PFSK-1 (cell line): ENCODE results near the gene HPS6. TPM values are rescaled to one million over a fixed set of nuclear protein-coding genes. Genes with fewer than 3 reads are reported as not detected.

Source experiments
- FOXP2 ChIP-seq: optimal IDR thresholded peaks from 2 replicates; pipeline ENCODE3; 2011; ENCODE audit warnings: borderline replicate concordance, control low read depth, inconsistent platforms; ENCODE audit not compliant: insufficient read depth; ENCODE audit errors: extremely low read length, extremely low read depth
- POLR2AphosphoS5 ChIP-seq: IDR thresholded peaks from 2 replicates; pipeline ENCODE4 v1.6.1; 2012; ENCODE audit warnings: low read depth, mild to moderate bottlenecking, control low read depth, low read length, moderate library complexity
- SIN3A ChIP-seq: IDR thresholded peaks from 2 replicates; pipeline ENCODE4 v1.6.1; 2012; ENCODE audit warnings: mild to moderate bottlenecking, low read length, moderate library complexity, borderline replicate concordance; ENCODE audit not compliant: insufficient read depth
- TAF1 ChIP-seq: IDR thresholded peaks from 2 replicates; pipeline ENCODE4 v1.6.1; 2012; ENCODE audit warnings: low read length, control low read depth, borderline replicate concordance; ENCODE audit not compliant: insufficient read depth
- polyA plus RNA-seq: library from polyadenylated mRNA; unstranded; fragments of >200 nt; gene quantifications from one replicate; pipeline ENCODE4 v1.2.1, GENCODE V29; 2012; ENCODE audit warnings: low read depth, missing spikeins; ENCODE audit not compliant: insufficient read length
- TF ChIP-seq, protein P1 (sequence below), 2 experiments: IDR thresholded peaks; 2 replicates each; pipeline versions ENCODE4 v1.6.1 to v1.8.0; 2011 to 2012; ENCODE audit warnings: low read depth in 2 of 2, low read length in 2 of 2, control low read depth in 1 of 2, inconsistent platforms in 1 of 2, mild to moderate bottlenecking in 1 of 2, moderate library complexity in 1 of 2; ENCODE audit not compliant: insufficient read depth in 1 of 2

Gene HPS6
- 15.1 TPM for polyA plus RNA-seq

DNA sequence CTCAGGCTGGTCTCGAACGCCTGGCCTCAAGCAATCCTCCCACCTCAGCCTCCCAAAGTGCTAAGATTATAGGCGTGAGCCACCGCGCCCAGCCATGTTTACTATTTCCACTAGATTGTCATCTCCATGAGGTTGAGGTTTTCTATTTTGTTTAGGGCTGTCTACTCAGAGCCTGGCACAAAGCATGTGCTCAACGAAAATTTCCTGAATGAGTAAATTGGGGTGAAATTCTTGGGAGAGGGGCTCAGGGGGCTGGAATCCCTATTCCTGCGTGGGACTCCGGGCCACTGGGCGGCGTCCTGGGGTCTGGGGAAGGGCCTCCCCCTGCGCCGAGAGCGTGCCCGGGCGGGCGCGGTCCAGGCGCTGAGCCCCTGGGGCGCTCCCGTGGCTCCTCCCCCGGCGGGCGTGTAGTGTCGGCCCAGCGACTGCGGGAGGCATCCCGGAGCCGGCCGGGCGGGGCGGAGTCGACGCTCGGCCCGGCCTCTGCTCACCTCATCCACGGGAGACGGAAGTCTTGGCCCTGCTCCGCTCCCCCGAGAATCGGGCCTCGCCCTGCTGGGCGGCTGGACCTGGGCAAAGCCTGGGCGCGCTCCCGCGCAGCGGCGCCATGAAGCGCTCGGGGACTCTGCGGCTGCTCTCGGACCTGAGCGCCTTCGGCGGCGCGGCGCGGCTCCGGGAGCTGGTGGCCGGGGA, at the start of gene HPS6:
Gene HPS6 (plus strand): TSS at position 482 of the 693 bp plus-strand sequence. CDS start 126 bp downstream, at position 608.
- peak; percentile 48; the same call in 1 of the 2 replicates for TF ChIP-seq SIN3A
- TF ChIP-seq POLR2AphosphoS5: peak; percentile 78
- 0 out of 2 replicates have a peak, but pooled peaks have one; percentile 18 for TF ChIP-seq TAF1
- TF ChIP-seq, protein P1, sequence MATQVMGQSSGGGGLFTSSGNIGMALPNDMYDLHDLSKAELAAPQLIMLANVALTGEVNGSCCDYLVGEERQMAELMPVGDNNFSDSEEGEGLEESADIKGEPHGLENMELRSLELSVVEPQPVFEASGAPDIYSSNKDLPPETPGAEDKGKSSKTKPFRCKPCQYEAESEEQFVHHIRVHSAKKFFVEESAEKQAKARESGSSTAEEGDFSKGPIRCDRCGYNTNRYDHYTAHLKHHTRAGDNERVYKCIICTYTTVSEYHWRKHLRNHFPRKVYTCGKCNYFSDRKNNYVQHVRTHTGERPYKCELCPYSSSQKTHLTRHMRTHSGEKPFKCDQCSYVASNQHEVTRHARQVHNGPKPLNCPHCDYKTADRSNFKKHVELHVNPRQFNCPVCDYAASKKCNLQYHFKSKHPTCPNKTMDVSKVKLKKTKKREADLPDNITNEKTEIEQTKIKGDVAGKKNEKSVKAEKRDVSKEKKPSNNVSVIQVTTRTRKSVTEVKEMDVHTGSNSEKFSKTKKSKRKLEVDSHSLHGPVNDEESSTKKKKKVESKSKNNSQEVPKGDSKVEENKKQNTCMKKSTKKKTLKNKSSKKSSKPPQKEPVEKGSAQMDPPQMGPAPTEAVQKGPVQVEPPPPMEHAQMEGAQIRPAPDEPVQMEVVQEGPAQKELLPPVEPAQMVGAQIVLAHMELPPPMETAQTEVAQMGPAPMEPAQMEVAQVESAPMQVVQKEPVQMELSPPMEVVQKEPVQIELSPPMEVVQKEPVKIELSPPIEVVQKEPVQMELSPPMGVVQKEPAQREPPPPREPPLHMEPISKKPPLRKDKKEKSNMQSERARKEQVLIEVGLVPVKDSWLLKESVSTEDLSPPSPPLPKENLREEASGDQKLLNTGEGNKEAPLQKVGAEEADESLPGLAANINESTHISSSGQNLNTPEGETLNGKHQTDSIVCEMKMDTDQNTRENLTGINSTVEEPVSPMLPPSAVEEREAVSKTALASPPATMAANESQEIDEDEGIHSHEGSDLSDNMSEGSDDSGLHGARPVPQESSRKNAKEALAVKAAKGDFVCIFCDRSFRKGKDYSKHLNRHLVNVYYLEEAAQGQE (IDR thresholded peaks at IDR 0.05; ENCODE audit: insufficient read depth in 1 of 2, low read depth in 2 of 2, low read length in 2 of 2): peak in 1 of 2 experiments; percentile 5; a peak in 1 of 4 replicates
- peak; percentile 80 for TF ChIP-seq FOXP2

DNA sequence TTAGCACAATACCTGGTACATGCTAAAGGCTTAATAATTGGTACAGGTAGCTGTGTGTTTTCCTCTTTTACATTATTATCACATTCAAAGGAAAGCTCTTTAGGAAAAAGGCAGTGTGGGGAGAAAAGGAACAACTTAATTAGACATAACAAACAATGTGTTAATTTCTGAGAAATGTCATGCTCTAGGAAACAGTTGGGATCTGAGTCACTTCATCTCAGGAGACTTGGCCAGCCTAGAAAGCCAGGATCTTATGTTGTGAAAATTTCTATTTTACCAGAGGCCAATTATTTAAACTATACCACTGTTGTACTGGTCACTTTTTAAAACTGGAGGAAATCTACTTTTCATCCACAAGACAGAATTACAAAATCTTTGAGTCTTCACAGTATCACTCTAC, 48.7 kb upstream of the HPS6 start:
- no peak for TF ChIP-seq SIN3A
- TF ChIP-seq, protein P1 (IDR thresholded peaks at IDR 0.05; ENCODE audit: insufficient read depth in 1 of 2, low read depth in 2 of 2, low read length in 2 of 2): no peak

DNA sequence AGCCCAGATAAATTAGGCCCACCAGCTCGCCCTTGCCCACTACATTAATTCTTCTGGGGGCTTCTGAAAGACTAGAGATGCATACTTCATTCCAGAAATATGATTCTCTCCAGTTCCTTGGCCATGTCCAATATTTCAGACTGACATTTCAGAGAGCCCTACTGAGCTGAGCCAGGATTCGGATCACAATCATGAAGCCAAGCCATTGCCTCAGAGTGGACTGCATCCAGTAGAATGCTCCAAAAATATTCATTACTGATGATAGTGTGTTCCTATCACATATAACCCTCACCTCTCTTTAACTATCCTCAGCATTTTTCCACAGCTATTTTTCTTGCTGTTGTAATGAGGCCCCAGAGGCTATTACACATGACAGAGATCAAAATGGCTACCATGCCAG, 47.9 kb upstream of the HPS6 start:
- TF ChIP-seq POLR2AphosphoS5 (no peak), SIN3A (no peak), TAF1 (no peak), FOXP2 (no peak)
- TF ChIP-seq, protein P1 (IDR thresholded peaks at IDR 0.05; ENCODE audit: insufficient read depth in 1 of 2, low read depth in 2 of 2, low read length in 2 of 2): no peak

DNA sequence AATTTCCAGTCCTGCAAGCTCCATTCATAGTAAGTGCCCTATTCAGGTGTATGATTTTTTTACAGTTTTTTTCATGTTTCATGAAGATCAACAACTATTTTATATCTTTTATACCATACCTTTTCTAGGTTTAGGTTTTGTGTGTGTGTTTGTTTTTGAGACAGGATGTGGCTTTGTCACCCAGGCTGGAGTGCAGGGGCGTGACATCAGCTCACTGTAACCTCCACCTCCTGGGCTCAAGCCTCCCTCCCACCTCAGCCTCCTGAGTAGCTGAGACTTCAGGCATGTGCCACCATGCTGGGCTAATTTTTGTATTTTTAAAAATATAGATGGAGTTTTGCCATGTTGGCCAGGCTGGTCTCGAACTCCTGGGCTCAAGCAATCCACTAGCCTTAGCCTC, 44.2 kb upstream of the HPS6 start:
- TF ChIP-seq, protein P1 (IDR thresholded peaks at IDR 0.05; ENCODE audit: insufficient read depth in 1 of 2, low read depth in 2 of 2, low read length in 2 of 2): no peak
- TF ChIP-seq SIN3A (no peak), TAF1 (no peak), POLR2AphosphoS5 (no peak), FOXP2 (no peak)

DNA sequence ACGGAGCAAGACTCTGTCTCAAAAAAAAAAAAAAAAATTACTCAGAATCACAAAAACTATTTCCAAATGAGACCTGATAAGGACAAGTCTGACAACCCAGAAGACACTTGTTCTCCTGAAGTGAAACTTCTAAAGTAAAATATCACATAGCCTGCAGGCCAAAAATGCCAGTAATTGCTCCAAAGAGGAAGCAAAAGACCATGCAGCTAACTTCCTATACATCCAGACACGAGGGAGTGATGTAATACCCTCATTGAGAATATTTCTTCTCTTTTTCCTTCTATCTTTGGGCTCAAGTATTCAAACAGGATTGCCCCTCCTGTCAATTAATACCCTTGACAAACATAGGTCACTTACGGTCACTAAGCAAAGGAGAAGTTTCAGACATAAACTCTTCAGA, 40.4 kb upstream of the HPS6 start:
- TF ChIP-seq FOXP2 (no peak), POLR2AphosphoS5 (no peak), TAF1 (no peak), SIN3A (no peak)
- TF ChIP-seq, protein P1 (IDR thresholded peaks at IDR 0.05; ENCODE audit: insufficient read depth in 1 of 2, low read depth in 2 of 2, low read length in 2 of 2): no peak
